Measurements from ENCODE around the gene CLN5. TPM values are rescaled to one million over a fixed set of nuclear protein-coding genes. Genes with fewer than 3 reads are reported as not detected.
A peak's percentile ranks its signal among the peaks of the same experiment; 100 is the strongest.

The CLN5 gene
- total and polyA plus RNA-seq, 10 of the 15 experiments (the other 5 are each of a cell fraction or from before 2014, with no cell fraction given) = 11.2 to 22.2 (median 13.1) TPM

GRCh38 chr13:77033717-77034302 lies 41.9 kb downstream of the CLN5 start:
- WGBS (ENCODE audit: insufficient coverage, insufficient replicate concordance, low lambda C conversion rate, missing lambda C conversion rate) = 88% methylated on average over 4 of the region's 4 CpGs
- no peak overlapping the region for H3K9ac ChIP-seq (ENCODE audit: control insufficient read depth, insufficient read depth, low read length)
- ATAC-seq = peak; percentile 17; the same call in 2 of the 3 replicates
- H2AFZ ChIP-seq (ENCODE audit: control insufficient read depth, low read depth, low read length) = no peak overlapping the region
- POLR2A ChIA-PET = no interaction called here
- FAIRE-seq = no peak
- no TSS peak for BruUV-seq (replicated peaks)
- no peaks in the 10 kb centered on the region for H3K79me2 ChIP-seq (ENCODE audit: control insufficient read depth, insufficient read depth, low read length)
- no peak overlapping the region for H3K4me2 ChIP-seq (ENCODE audit: control insufficient read depth, insufficient read depth)
- no peaks in the 10 kb centered on the region for H3K27me3 ChIP-seq (replicated peaks in 1 of 2; ENCODE audit: control insufficient read depth in 2 of 2, insufficient read depth in 2 of 2, low read length in 1 of 2)
- no peak overlapping the region for H3K4me3 ChIP-seq
- no peaks in the 10 kb centered on the region for H3K36me3 ChIP-seq (ENCODE audit: control insufficient read depth in 2 of 2, insufficient read depth in 2 of 2, low read length in 1 of 2)
- no peaks in the 10 kb centered on the region; the same call in 2 of the 3 replicates for H3K9me3 ChIP-seq (replicated peaks; ENCODE audit: control insufficient read depth, insufficient read depth, low read length)
- no peaks in the 10 kb centered on the region for H3K4me1 ChIP-seq (ENCODE audit: control insufficient read depth, insufficient read depth, low read length)
- RAD21 ChIA-PET (ENCODE audit: unreplicated experiment) = no interaction called here
- intact Hi-C loops (cut with micrococcal nuclease; ENCODE audit: unreplicated experiment) = no loop called here
- DNase-seq (ENCODE audit: low read depth, low spot score) = no peak
- CTCF ChIA-PET = no interaction called here
- in situ Hi-C loops (cut with MboI) = no loop called here
- SMC1A ChIA-PET (ENCODE audit: uncharacterized antibody, unreplicated experiment) = interaction anchor here (2.8 kb wide), 1 partner anchor 9 kb away, joined by 11 read pairs; no protein-coding TSS in a partner anchor
- no peaks in the 10 kb centered on the region for H4K20me1 ChIP-seq (ENCODE audit: control insufficient read depth, insufficient read depth)
- H3K27ac ChIP-seq (ENCODE audit: control insufficient read depth, insufficient read depth) = no peak overlapping the region
- TF ChIP-seq IRF3 (IDR thresholded peaks at IDR 0.05) (no peak), ZBTB4 (CRISPR knock-in tag; IDR thresholded peaks at IDR 0.05) (no peak), POLR2A (IDR thresholded peaks at IDR 0.05; ENCODE audit: low read depth, low read length) (no peak), ZNF24 (IDR thresholded peaks at IDR 0.05) (no peak), WRNIP1 (IDR thresholded peaks at IDR 0.05; ENCODE audit: borderline replicate concordance, low read depth, low read length) (no peak), CTCF (IDR thresholded peaks at IDR 0.05 in 2 of 3, conservative IDR thresholded peaks at IDR 0.05 in 1 of 3; ENCODE audit: control insufficient read depth in 2 of 3, extremely low read depth in 1 of 3, insufficient read depth in 1 of 3, low read depth in 3 of 3, low read length in 3 of 3) (no peak), SPI1 (IDR thresholded peaks at IDR 0.05; ENCODE audit: borderline replicate concordance, insufficient read depth, low read depth, low read length) (no peak), SP1 (IDR thresholded peaks at IDR 0.05; ENCODE audit: low read depth, low read length) (no peak), HDGF (IDR thresholded peaks at IDR 0.05) (no peak), POU2F2 (IDR thresholded peaks at IDR 0.05; ENCODE audit: borderline replicate concordance, low read depth, low read length) (no peak), NKRF (conservative IDR thresholded peaks at IDR 0.05) (no peak)
- TF ChIP-seq, protein P1, sequence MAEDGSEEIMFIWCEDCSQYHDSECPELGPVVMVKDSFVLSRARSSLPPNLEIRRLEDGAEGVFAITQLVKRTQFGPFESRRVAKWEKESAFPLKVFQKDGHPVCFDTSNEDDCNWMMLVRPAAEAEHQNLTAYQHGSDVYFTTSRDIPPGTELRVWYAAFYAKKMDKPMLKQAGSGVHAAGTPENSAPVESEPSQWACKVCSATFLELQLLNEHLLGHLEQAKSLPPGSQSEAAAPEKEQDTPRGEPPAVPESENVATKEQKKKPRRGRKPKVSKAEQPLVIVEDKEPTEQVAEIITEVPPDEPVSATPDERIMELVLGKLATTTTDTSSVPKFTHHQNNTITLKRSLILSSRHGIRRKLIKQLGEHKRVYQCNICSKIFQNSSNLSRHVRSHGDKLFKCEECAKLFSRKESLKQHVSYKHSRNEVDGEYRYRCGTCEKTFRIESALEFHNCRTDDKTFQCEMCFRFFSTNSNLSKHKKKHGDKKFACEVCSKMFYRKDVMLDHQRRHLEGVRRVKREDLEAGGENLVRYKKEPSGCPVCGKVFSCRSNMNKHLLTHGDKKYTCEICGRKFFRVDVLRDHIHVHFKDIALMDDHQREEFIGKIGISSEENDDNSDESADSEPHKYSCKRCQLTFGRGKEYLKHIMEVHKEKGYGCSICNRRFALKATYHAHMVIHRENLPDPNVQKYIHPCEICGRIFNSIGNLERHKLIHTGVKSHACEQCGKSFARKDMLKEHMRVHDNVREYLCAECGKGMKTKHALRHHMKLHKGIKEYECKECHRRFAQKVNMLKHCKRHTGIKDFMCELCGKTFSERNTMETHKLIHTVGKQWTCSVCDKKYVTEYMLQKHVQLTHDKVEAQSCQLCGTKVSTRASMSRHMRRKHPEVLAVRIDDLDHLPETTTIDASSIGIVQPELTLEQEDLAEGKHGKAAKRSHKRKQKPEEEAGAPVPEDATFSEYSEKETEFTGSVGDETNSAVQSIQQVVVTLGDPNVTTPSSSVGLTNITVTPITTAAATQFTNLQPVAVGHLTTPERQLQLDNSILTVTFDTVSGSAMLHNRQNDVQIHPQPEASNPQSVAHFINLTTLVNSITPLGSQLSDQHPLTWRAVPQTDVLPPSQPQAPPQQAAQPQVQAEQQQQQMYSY (CRISPR knock-in tag; IDR thresholded peaks at IDR 0.05) = no peak
